ENCODE data around the gene GRIN2A. TPM values are rescaled to one million over a fixed set of nuclear protein-coding genes. Genes with fewer than 3 reads are reported as not detected.
"Not testable (repeated sequence)": the region's sequence is repeated elsewhere in the genome, so short reads cannot be mapped to it uniquely, and the experiment has no call there.

The GRIN2A gene
- total RNA-seq, 1 experiment from 2014 or later = not detected

DNA sequence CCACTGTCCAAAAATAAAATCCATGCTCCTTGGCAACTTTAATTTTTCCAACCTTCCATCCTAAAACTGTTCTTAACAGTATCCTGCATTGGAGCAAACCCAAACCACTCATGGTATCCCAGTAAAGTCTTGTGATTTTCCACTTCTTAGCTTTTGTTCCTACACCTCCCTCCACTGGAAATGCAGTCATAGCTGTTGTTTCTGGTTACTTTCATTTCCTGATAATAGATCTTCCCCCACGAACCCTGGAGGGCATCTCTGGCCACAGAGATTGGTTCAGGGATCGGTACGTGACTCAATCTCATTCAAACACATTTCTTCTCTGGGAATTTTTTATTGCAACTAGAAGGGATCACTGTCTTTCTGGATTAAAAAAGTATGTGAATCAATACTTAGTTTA, 276.0 kb downstream of the GRIN2A start:
- H3K27me3 ChIP-seq (ENCODE audit: low read length) = no peaks in the 10 kb centered on the region
- no peaks in the 10 kb centered on the region for H3K4me1 ChIP-seq (ENCODE audit: low read length)
- H3K36me3 ChIP-seq (ENCODE audit: insufficient read depth, low read length) = no peaks in the 10 kb centered on the region
- no peak for DNase-seq
- H3K79me2 ChIP-seq (ENCODE audit: low read length) = no peaks in the 10 kb centered on the region
- no peak overlapping the region for H3K27ac ChIP-seq (ENCODE audit: low read length)
- no peak overlapping the region for H3K4me2 ChIP-seq (ENCODE audit: low read depth, low read length, poor library complexity, severe bottlenecking)
- H3K4me3 ChIP-seq (ENCODE audit: low read length) = no peak overlapping the region
- H3K9me3 ChIP-seq (ENCODE audit: low read length) = no peaks in the 10 kb centered on the region
- no peak overlapping the region for H2AFZ ChIP-seq (ENCODE audit: low read length)
- no peak overlapping the region for H3K9ac ChIP-seq (ENCODE audit: low read length)
- no peaks in the 10 kb centered on the region for H3K9me2 ChIP-seq (replicated peaks; ENCODE audit: insufficient read depth, low read length)
- H4K20me1 ChIP-seq (ENCODE audit: insufficient read depth, low read depth, low read length) = no peaks in the 10 kb centered on the region

DNA sequence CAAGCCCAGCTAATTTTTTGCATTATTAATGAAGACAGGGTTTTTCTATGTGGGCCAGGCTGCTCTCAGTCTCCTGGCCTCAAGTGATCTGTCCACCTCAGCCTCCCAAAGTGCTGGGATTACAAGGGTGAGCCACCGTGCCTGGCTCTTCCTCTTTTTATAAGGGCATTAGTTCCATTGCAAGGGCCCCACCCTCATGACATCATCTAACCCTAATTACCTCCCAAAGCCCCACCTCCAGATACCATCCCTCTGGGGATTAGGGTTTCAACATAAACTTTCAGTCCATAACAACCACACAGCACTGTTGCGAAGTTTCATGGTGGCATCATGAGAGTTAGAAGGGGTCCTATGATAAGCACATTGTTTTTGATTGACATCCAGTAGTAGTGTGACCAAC, 277.7 kb downstream of the GRIN2A start:
- Histone ChIP-seq H3K9ac (ENCODE audit: low read length) (no peak overlapping the region), H3K36me3 (ENCODE audit: insufficient read depth, low read length) (no peaks in the 10 kb centered on the region), H3K4me1 (ENCODE audit: low read length) (no peaks in the 10 kb centered on the region), H3K79me2 (ENCODE audit: low read length) (no peaks in the 10 kb centered on the region), H2AFZ (ENCODE audit: low read length) (no peak overlapping the region), H3K9me2 (replicated peaks; ENCODE audit: insufficient read depth, low read length) (no peaks in the 10 kb centered on the region), H3K27ac (ENCODE audit: low read length) (no peak overlapping the region), H3K4me2 (ENCODE audit: low read depth, low read length, poor library complexity, severe bottlenecking) (no peak overlapping the region), H4K20me1 (ENCODE audit: insufficient read depth, low read depth, low read length) (no peaks in the 10 kb centered on the region), H3K27me3 (ENCODE audit: low read length) (no peaks in the 10 kb centered on the region), H3K9me3 (ENCODE audit: low read length) (no peaks in the 10 kb centered on the region), H3K4me3 (ENCODE audit: low read length) (no peak overlapping the region)
- no peak for DNase-seq

DNA sequence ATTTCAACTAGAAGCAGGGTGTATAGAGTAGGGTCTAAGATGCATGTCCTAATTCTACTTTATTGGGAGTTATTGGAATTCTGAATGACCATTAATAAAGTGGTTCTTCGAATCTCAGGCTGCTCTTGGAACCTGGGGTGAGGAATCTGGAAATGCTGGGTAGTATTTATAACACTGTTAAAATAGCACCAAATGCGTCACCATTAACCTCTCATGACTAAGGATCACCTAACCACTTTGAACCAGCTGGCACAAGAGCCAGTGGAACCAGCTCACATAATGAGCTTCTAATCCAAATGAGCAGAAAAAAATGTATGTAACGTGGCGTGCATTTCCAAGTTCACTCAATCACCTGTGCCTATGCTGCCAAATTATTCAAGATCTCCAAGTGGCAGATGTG, 281.7 kb downstream of the GRIN2A start:
- Histone ChIP-seq H3K9ac (ENCODE audit: low read length) (no peak overlapping the region), H3K4me3 (ENCODE audit: low read length) (no peak overlapping the region), H3K4me2 (ENCODE audit: low read depth, low read length, poor library complexity, severe bottlenecking) (no peak overlapping the region), H2AFZ (ENCODE audit: low read length) (no peak overlapping the region), H4K20me1 (ENCODE audit: insufficient read depth, low read depth, low read length) (no peaks in the 10 kb centered on the region), H3K9me2 (replicated peaks; ENCODE audit: insufficient read depth, low read length) (no peaks in the 10 kb centered on the region), H3K9me3 (ENCODE audit: low read length) (no peaks in the 10 kb centered on the region), H3K79me2 (ENCODE audit: low read length) (no peaks in the 10 kb centered on the region), H3K27ac (ENCODE audit: low read length) (no peak overlapping the region), H3K27me3 (ENCODE audit: low read length) (no peaks in the 10 kb centered on the region), H3K4me1 (ENCODE audit: low read length) (no peaks in the 10 kb centered on the region), H3K36me3 (ENCODE audit: insufficient read depth, low read length) (no peaks in the 10 kb centered on the region)
- DNase-seq = no peak

DNA sequence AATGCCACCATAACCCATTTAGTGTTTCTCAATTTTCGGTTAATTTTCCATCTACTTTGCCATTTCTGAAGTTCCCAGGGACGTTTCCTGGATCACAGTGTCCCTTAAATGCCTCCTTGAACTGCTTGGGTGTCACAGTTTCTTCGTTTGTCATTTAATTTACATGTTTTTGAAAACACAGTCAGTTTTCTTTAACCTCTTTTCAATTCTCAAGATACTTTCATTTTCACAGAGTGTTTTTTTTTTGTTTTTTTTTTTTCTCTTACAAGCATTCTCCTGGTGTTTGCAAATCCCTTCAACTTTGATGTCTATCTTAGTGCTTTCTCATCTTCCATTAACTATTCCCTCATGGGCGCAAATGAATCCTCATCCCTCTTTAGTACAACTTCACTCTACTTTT, 283.7 kb downstream of the GRIN2A start:
- H3K4me1 ChIP-seq (ENCODE audit: low read length) = no peaks in the 10 kb centered on the region
- H4K20me1 ChIP-seq (ENCODE audit: insufficient read depth, low read depth, low read length) = no peaks in the 10 kb centered on the region
- H3K36me3 ChIP-seq (ENCODE audit: insufficient read depth, low read length) = no peaks in the 10 kb centered on the region
- H3K27ac ChIP-seq (ENCODE audit: low read length) = no peak overlapping the region
- H3K4me3 ChIP-seq (ENCODE audit: low read length) = no peak overlapping the region
- no peak overlapping the region for H3K9ac ChIP-seq (ENCODE audit: low read length)
- no peaks in the 10 kb centered on the region for H3K79me2 ChIP-seq (ENCODE audit: low read length)
- H3K27me3 ChIP-seq (ENCODE audit: low read length) = no peaks in the 10 kb centered on the region
- DNase-seq = no peak
- H3K4me2 ChIP-seq (ENCODE audit: low read depth, low read length, poor library complexity, severe bottlenecking) = no peak overlapping the region
- no peaks in the 10 kb centered on the region for H3K9me2 ChIP-seq (replicated peaks; ENCODE audit: insufficient read depth, low read length)
- no peaks in the 10 kb centered on the region for H3K9me3 ChIP-seq (ENCODE audit: low read length)
- H2AFZ ChIP-seq (ENCODE audit: low read length) = no peak overlapping the region

DNA sequence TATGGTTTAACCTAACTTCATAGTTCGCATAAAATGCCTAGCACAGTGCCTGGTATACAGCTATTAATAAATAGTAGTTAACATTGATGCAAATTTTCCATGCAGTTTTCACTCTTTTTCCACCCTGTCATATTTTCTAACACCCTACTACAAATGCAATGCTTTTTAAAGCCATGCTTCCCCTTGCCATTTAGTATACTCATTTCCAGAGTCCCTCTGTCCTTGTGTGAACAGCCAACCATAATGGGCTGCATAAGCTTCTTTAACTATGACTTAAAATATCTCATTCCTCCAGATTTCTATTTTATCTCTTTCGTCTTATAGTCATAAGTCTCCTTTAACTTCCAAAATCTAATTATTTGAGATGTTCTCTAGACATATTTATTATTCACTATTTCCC, 284.1 kb downstream of the GRIN2A start:
- Histone ChIP-seq H3K9me3 (ENCODE audit: low read length) (no peaks in the 10 kb centered on the region), H4K20me1 (ENCODE audit: insufficient read depth, low read depth, low read length) (no peaks in the 10 kb centered on the region), H3K27me3 (ENCODE audit: low read length) (no peaks in the 10 kb centered on the region), H3K36me3 (ENCODE audit: insufficient read depth, low read length) (no peaks in the 10 kb centered on the region), H3K4me1 (ENCODE audit: low read length) (no peaks in the 10 kb centered on the region), H3K4me3 (ENCODE audit: low read length) (no peak overlapping the region), H2AFZ (ENCODE audit: low read length) (no peak overlapping the region), H3K9ac (ENCODE audit: low read length) (no peak overlapping the region), H3K9me2 (replicated peaks; ENCODE audit: insufficient read depth, low read length) (no peaks in the 10 kb centered on the region), H3K27ac (ENCODE audit: low read length) (no peak overlapping the region), H3K4me2 (ENCODE audit: low read depth, low read length, poor library complexity, severe bottlenecking) (no peak overlapping the region), H3K79me2 (ENCODE audit: low read length) (no peaks in the 10 kb centered on the region)
- DNase-seq = no peak

DNA sequence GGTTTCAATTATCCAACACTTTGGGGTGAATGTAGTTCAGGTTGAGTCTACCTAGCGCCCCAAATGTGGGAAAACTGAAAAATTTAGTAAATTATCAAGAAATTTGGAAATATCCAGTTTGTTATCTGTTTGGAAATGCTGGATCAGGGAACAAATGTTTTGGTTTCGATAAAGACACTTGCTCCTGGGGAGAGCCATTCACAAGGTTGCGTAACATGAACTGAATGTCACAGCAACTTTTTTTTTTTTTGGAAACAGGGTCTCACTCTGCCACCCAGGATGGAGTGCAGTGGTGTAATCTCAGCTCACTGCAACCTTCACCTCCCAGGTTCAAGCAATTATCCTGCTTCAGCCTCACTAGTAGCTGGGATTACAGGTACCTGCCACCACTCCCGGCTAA, 286.4 kb downstream of the GRIN2A start:
- Histone ChIP-seq H2AFZ (ENCODE audit: low read length) (no peak overlapping the region), H3K27ac (ENCODE audit: low read length) (no peak overlapping the region), H3K9me2 (replicated peaks; ENCODE audit: insufficient read depth, low read length) (no peaks in the 10 kb centered on the region), H4K20me1 (ENCODE audit: insufficient read depth, low read depth, low read length) (no peaks in the 10 kb centered on the region), H3K36me3 (ENCODE audit: insufficient read depth, low read length) (no peaks in the 10 kb centered on the region), H3K4me1 (ENCODE audit: low read length) (no peaks in the 10 kb centered on the region), H3K79me2 (ENCODE audit: low read length) (no peaks in the 10 kb centered on the region), H3K4me2 (ENCODE audit: low read depth, low read length, poor library complexity, severe bottlenecking) (no peak overlapping the region), H3K4me3 (ENCODE audit: low read length) (no peak overlapping the region), H3K9ac (ENCODE audit: low read length) (no peak overlapping the region), H3K27me3 (ENCODE audit: low read length) (no peaks in the 10 kb centered on the region), H3K9me3 (ENCODE audit: low read length) (no peaks in the 10 kb centered on the region)
- DNase-seq = no peak

DNA sequence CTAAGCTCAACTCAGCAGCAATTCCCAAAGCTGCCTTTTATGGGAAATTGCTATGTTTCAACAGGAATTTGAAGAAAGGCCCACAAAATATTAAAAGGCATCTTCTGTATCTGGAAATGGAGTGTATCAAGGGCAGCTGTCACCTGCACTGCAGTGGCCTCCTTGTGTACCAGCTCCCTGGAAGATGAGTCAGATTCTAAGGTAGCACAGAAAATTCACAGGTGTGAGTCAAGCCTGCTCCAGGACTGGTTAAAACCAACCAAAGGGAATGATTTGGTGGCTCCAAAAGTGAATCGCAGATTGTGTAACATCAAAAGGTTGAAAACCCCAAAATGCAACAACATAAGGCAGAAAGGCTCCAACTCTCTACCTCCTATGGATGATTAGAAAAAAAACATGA, 296.4 kb downstream of the GRIN2A start:
- Histone ChIP-seq H3K27ac (ENCODE audit: low read length) (no peak overlapping the region), H3K9me3 (ENCODE audit: low read length) (no peaks in the 10 kb centered on the region), H3K79me2 (ENCODE audit: low read length) (no peaks in the 10 kb centered on the region), H3K36me3 (ENCODE audit: insufficient read depth, low read length) (no peaks in the 10 kb centered on the region), H3K4me3 (ENCODE audit: low read length) (no peak overlapping the region), H3K9ac (ENCODE audit: low read length) (no peak overlapping the region), H3K4me2 (ENCODE audit: low read depth, low read length, poor library complexity, severe bottlenecking) (no peak overlapping the region), H4K20me1 (ENCODE audit: insufficient read depth, low read depth, low read length) (no peaks in the 10 kb centered on the region), H3K27me3 (ENCODE audit: low read length) (no peaks in the 10 kb centered on the region), H2AFZ (ENCODE audit: low read length) (no peak overlapping the region), H3K9me2 (replicated peaks; ENCODE audit: insufficient read depth, low read length) (no peaks in the 10 kb centered on the region), H3K4me1 (ENCODE audit: low read length) (no peaks in the 10 kb centered on the region)
- DNase-seq = no peak

DNA sequence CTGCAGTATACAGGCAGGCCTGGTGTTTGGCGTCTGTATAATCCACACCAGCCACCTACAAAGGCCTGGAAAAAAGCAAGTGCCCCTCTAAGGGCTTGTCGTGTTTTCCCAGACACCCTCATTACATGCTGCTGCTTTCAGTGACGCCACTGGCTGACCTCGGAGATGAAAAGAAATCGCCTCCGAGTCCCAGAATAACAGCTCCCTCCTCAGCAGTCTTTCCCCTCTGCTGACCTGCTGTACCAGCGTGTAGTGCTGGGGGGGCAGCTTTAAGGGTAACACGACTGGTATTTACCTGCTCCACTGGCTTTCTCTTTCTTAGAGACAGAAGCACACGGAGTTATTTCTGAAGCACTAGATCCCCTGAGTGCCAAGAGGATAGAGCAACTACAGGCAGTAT, 296.8 kb downstream of the GRIN2A start:
- Histone ChIP-seq H3K27ac (ENCODE audit: low read length) (no peak overlapping the region), H3K79me2 (ENCODE audit: low read length) (no peaks in the 10 kb centered on the region), H2AFZ (ENCODE audit: low read length) (no peak overlapping the region), H3K4me3 (ENCODE audit: low read length) (no peak overlapping the region), H3K9ac (ENCODE audit: low read length) (no peak overlapping the region), H4K20me1 (ENCODE audit: insufficient read depth, low read depth, low read length) (no peaks in the 10 kb centered on the region), H3K27me3 (ENCODE audit: low read length) (no peaks in the 10 kb centered on the region), H3K9me2 (replicated peaks; ENCODE audit: insufficient read depth, low read length) (no peaks in the 10 kb centered on the region), H3K4me2 (ENCODE audit: low read depth, low read length, poor library complexity, severe bottlenecking) (no peak overlapping the region), H3K9me3 (ENCODE audit: low read length) (no peaks in the 10 kb centered on the region), H3K36me3 (ENCODE audit: insufficient read depth, low read length) (no peaks in the 10 kb centered on the region), H3K4me1 (ENCODE audit: low read length) (no peaks in the 10 kb centered on the region)
- DNase-seq = no peak

DNA sequence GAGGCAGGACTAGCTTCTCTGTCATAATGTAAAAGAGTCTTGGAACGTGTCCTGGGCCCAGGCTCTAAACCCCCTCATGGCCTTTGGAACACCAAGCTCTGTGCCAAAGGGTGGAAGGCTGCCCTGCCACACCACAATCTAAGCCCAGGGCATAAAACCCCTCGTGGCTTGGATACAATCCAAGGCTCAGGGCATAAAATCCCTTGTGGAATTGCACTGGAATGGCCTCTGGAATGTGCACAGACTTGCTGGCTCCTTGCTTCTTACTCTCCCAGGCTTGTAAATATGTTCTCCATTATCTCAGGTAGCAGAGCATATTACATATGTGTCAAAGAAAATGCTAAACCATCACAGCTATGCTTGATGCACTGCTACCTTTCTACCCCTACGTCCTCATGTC, 306.2 kb downstream of the GRIN2A start:
- not testable (repeated sequence) for H3K4me2 ChIP-seq (ENCODE audit: low read depth, low read length, poor library complexity, severe bottlenecking); H3K36me3 ChIP-seq (ENCODE audit: insufficient read depth, low read length); H3K9ac ChIP-seq (ENCODE audit: low read length); H2AFZ ChIP-seq (ENCODE audit: low read length); H3K4me1 ChIP-seq (ENCODE audit: low read length); DNase-seq; H4K20me1 ChIP-seq (ENCODE audit: insufficient read depth, low read depth, low read length); H3K27ac ChIP-seq (ENCODE audit: low read length); H3K79me2 ChIP-seq (ENCODE audit: low read length); H3K27me3 ChIP-seq (ENCODE audit: low read length); H3K9me2 ChIP-seq (replicated peaks; ENCODE audit: insufficient read depth, low read length); H3K4me3 ChIP-seq (ENCODE audit: low read length); H3K9me3 ChIP-seq (ENCODE audit: low read length)
